Vagina (tissue), 2 donors: ENCODE data around the gene MTPN. TPM values are rescaled to one million over a fixed set of nuclear protein-coding genes. Genes with fewer than 3 reads are reported as not detected.

Experiments used
- DNase-seq, 2 donors: peaks; one replicate each; pipeline ENCODE4 v3.0.0-alpha.2; 2017; ENCODE audit errors: extremely low spot score in 2 of 2
- H3K27ac ChIP-seq: fragments of 200-600 bp; sonication (generic); one replicate; pipeline ENCODE4 v1.5.1; 2019
- H3K27me3 ChIP-seq: fragments of 200-600 bp; sonication (generic); one replicate; pipeline ENCODE4 v1.5.1; 2019
- H3K36me3 ChIP-seq, 2 donors: fragments of 200-600 bp; sonication (generic); one replicate each; pipeline ENCODE4 v1.5.1; 2017 to 2019
- H3K4me1 ChIP-seq: fragments of 200-600 bp; sonication (generic); one replicate; pipeline ENCODE4 v1.5.1; 2019
- H3K4me3 ChIP-seq, 2 donors: fragments of 200-600 bp; sonication (generic); 1 replicate in 1 of 2; 2 replicates in 1 of 2; pipeline ENCODE4 v1.5.1; 2016 to 2019
- H3K9me3 ChIP-seq: fragments of 200-600 bp; sonication (generic); one replicate; pipeline ENCODE4 v1.5.1; 2019
- POLR2A ChIP-seq, 2 donors: fragments of 450-650 bp; IDR thresholded peaks; one replicate each; pipeline ENCODE4 v1.6.1; 2017; ENCODE audit warnings: antibody characterized with exemption in 2 of 2, mild to moderate bottlenecking in 2 of 2, moderate library complexity in 2 of 2
- POLR2AphosphoS5 ChIP-seq, 2 donors: sonication (generic); formaldehyde crosslinking; IDR thresholded peaks; one replicate each; pipeline ENCODE4 v1.9.0; 2017; ENCODE audit warnings: antibody characterized with exemption in 2 of 2, mild to moderate bottlenecking in 2 of 2, low read depth in 1 of 2; ENCODE audit not compliant: insufficient read depth in 1 of 2
- intact Hi-C: fragments of 100-400 bp; cut with DNase I; formaldehyde crosslinking; loops from one replicate; pipeline ENCODE4 v1.15.1; 2023
- total RNA-seq: library from RNA; depleted of rRNA; stranded (reverse); fragments of >200 nt; gene quantifications from one replicate; pipeline ENCODE4 v1.2.3, GENCODE V29; 2016
- TF ChIP-seq, protein P1 (sequence below), 3 experiments: fragments of 450-650 bp in 2 of 3; fragments of 200-600 bp in 1 of 3; sonication (generic) in 1 of 3; IDR thresholded peaks; one replicate each; pipeline ENCODE4 v1.5.1; 2017 to 2019; ENCODE audit warnings: antibody characterized with exemption in 3 of 3, mild to moderate bottlenecking in 2 of 3, moderate library complexity in 2 of 3

Gene MTPN
- total RNA-seq, 1 donor from 2014 or later: 55.7 TPM

DNA sequence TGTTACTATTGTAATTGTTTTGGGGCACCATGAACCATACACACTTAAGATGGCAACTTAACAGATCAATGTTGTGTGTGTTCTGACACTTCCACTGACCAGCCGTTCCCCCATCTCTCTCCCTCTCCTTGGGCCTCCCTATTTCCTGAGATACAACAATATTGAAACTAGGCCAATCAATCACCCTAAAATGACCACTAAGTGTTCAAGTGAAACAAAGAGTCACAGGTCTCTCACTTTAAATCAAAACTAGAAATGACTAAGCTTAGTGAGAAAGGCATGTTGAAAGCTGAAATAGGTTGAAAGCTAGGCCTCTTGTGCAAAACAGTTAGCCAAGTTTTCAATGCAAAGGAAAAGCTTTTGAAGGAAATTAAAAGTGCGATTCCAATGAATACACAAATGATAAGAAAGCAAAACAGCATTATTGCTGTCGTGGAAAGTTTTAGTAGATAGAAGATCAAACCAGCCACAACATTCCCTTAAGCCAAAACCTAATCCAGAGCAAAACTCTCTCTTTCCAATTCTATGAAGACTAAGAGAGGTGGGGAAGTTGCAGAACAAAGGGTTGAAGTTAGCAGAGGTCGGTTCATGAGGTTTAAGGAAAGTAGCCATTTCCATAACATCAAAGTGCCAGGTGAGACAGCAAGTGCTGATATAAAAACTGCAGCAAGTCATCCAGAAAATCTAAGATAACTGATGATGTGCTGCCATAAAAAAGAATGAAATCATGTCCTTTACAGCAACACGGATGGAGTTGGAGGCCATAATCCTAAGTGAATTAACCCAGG, 90.6 kb downstream of the MTPN start:
- intact Hi-C loops: no loop called here
- Histone ChIP-seq H3K27ac (no peak overlapping the region), H3K36me3 (no peaks in the 10 kb centered on the region), H3K27me3 (no peaks in the 10 kb centered on the region), H3K9me3 (no peaks in the 10 kb centered on the region), H3K4me3 (no peak overlapping the region), H3K4me1 (no peaks in the 10 kb centered on the region)
- no peak for TF ChIP-seq POLR2A (IDR thresholded peaks at IDR 0.05)
- TF ChIP-seq POLR2AphosphoS5 (IDR thresholded peaks at IDR 0.05; ENCODE audit: insufficient read depth in 1 of 2, low read depth in 1 of 2): no peak
- TF ChIP-seq, protein P1, sequence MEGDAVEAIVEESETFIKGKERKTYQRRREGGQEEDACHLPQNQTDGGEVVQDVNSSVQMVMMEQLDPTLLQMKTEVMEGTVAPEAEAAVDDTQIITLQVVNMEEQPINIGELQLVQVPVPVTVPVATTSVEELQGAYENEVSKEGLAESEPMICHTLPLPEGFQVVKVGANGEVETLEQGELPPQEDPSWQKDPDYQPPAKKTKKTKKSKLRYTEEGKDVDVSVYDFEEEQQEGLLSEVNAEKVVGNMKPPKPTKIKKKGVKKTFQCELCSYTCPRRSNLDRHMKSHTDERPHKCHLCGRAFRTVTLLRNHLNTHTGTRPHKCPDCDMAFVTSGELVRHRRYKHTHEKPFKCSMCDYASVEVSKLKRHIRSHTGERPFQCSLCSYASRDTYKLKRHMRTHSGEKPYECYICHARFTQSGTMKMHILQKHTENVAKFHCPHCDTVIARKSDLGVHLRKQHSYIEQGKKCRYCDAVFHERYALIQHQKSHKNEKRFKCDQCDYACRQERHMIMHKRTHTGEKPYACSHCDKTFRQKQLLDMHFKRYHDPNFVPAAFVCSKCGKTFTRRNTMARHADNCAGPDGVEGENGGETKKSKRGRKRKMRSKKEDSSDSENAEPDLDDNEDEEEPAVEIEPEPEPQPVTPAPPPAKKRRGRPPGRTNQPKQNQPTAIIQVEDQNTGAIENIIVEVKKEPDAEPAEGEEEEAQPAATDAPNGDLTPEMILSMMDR (IDR thresholded peaks at IDR 0.05): no peak
- no peak for DNase-seq

DNA sequence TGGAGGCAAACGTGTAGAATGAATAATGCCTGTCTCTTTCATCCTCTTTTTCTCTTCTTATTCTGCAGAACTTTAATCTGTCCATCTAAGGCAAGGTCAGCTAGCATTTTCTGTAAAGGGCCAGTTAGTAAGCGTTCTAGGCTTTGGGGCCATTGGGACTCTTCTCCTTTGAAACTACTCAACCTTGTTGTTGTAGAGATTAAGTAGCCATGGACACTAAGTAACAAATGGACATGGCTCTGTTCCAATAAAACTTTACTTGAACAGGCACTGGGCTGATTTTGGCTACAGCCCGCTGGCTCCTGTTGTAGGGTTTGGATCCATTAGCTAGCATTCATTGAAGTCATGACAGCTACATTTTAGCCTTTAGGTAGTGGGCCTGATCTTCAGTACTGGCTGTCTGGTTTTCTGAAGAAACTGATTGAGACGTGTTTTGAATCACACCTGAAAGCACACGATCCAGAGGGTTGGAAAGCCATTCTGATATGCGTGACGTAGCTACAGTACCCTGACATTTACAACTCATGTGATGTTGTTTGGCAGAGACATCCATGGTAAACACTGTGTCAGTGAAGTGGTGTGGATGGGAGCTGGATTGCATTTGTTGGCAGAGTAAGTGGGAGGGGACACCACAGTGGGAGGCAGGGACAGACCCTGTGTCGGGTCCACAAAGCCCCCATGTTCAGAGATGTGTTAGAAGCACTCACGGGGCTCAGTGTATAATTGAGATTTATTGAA, 92.5 kb downstream of the MTPN start:
- H3K27me3 ChIP-seq: no peaks in the 10 kb centered on the region
- intact Hi-C loops: no loop called here
- H3K36me3 ChIP-seq: no peaks in the 10 kb centered on the region
- no peak overlapping the region for H3K27ac ChIP-seq
- H3K9me3 ChIP-seq: no peaks in the 10 kb centered on the region
- no peaks in the 10 kb centered on the region for H3K4me1 ChIP-seq
- no peak for DNase-seq
- no peak overlapping the region for H3K4me3 ChIP-seq
- TF ChIP-seq, protein P1 (IDR thresholded peaks at IDR 0.05): no peak
- TF ChIP-seq POLR2A (IDR thresholded peaks at IDR 0.05): no peak

DNA sequence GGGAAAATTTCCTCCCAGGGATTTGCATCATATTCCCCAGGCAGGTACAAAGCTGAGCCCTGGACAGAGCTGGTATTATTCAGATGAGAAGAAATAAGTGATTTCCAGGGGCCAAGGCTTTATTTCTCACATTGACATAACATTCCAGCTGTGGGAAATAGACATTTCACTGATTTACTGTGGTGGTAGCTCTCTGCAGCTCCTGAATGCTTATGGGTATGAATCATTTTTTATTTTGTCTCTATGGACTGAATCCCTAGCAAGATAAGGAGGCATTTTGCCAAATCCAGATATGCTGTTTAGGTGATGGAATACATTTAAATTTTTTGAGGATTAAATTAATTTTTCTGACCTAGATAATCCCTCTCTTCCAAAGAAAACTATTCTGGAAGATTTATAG, 97.9 kb downstream of the MTPN start:
- TF ChIP-seq, protein P1 (IDR thresholded peaks at IDR 0.05): no peak
- DNase-seq: no peak
- Histone ChIP-seq H3K27me3 (no peaks in the 10 kb centered on the region), H3K9me3 (no peaks in the 10 kb centered on the region), H3K27ac (no peak overlapping the region), H3K4me3 (no peak overlapping the region), H3K36me3 (no peaks in the 10 kb centered on the region), H3K4me1 (no peaks in the 10 kb centered on the region)
- intact Hi-C loops: no loop called here

DNA sequence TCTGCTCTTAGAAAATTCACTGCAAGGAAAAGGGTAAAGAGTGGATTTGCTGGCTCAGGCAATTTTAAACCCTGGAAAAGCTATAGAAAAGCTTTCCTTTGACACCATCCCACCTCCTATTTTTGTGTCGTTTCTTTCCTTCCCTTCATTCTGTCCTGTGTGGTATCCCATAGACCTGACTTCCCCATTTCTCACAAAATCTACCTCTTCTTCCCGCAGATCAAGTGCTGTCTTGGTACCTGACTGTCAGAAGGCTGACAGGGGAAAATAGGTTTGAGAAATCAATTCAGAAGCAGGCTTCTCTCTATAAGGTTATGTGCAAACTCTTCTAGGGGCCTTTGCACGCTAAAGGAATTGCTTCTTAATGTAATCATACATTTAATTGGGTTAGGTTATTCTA, 98.9 kb downstream of the MTPN start:
- Histone ChIP-seq H3K4me3 (no peak overlapping the region), H3K36me3 (no peaks in the 10 kb centered on the region), H3K9me3 (no peaks in the 10 kb centered on the region), H3K4me1 (no peaks in the 10 kb centered on the region), H3K27ac (no peak overlapping the region), H3K27me3 (no peaks in the 10 kb centered on the region)
- TF ChIP-seq POLR2AphosphoS5 (IDR thresholded peaks at IDR 0.05; ENCODE audit: insufficient read depth in 1 of 2, low read depth in 1 of 2) (no peak), POLR2A (IDR thresholded peaks at IDR 0.05) (no peak)
- TF ChIP-seq, protein P1 (IDR thresholded peaks at IDR 0.05): no peak
- intact Hi-C loops: no loop called here
- DNase-seq: no peak

DNA sequence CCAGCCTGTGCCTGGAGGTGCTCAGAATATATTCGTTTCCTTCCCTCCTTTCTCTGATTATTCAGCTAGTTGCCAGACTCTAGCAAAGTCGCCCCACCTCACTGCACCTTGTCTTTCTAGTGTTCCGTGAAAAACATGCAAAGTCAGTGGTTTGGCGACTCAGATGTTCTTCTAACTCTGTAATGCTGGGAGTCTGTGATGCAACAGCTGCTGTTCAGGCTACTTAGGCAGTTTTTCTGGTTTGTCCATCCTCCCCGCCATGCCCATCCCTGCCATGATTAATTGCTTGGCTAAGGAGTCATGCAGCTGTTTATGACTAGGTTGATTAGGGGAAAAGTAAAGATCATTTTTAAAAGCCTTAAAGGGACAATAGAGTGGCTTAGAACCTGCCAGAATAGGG, 99.4 kb downstream of the MTPN start:
- no peaks in the 10 kb centered on the region for H3K27me3 ChIP-seq
- no peak overlapping the region for H3K27ac ChIP-seq
- no peak overlapping the region for H3K4me3 ChIP-seq
- no peaks in the 10 kb centered on the region for H3K4me1 ChIP-seq
- H3K9me3 ChIP-seq: no peaks in the 10 kb centered on the region
- no peaks in the 10 kb centered on the region for H3K36me3 ChIP-seq
- intact Hi-C loops: no loop called here
- DNase-seq: no peak
- peak in 1 of 2 donors; percentile 78 for TF ChIP-seq POLR2AphosphoS5 (IDR thresholded peaks at IDR 0.05; ENCODE audit: insufficient read depth in 1 of 2, low read depth in 1 of 2)
- TF ChIP-seq, protein P1 (IDR thresholded peaks at IDR 0.05): no peak
- no peak for TF ChIP-seq POLR2A (IDR thresholded peaks at IDR 0.05)
